Calu3 (cell line): Measurements from ENCODE around the gene BUB1B. TPM values are rescaled to one million over a fixed set of nuclear protein-coding genes. Genes with fewer than 3 reads are reported as not detected.
"Not testable (repeated sequence)": the region's sequence is repeated elsewhere in the genome, so short reads cannot be mapped to it uniquely, and the experiment has no call there.

Experiments
- Bru-seq: library from RNA; stranded (reverse); fragments of 400-500 nt; gene quantifications from one replicate; lab custom pipeline; 2021; lab: Mats Ljungman, UMichigan
- BruChase-seq, 2 experiments: library from RNA; stranded (reverse); fragments of 400-500 nt; gene quantifications; one replicate each; lab custom pipeline; 2021; lab: Mats Ljungman, UMichigan
- BruUV-seq: library from RNA; stranded (reverse); fragments of 400-500 nt; replicated peaks from 2 replicates; lab custom pipeline; 2021; lab: Mats Ljungman, UMichigan
- CTCF ChIA-PET: fragments of 300-600 bp; sonication (Branson Sonifier 250); formaldehyde crosslinking; loops from one replicate; lab custom pipeline; 2022; ENCODE audit warnings: antibody characterized with exemption; lab: Charles Lee
- DNase-seq: peaks from one replicate; pipeline ENCODE4 v3.0.0; 2022
- H3K27ac Mint-ChIP-seq: one replicate; pipeline ENCODE4 v1.8.0; 2022; ENCODE audit warnings: mixed read lengths; ENCODE audit not compliant: unreplicated experiment
- H3K27me3 Mint-ChIP-seq: one replicate; pipeline ENCODE4 v1.8.0; 2022; ENCODE audit warnings: mixed read lengths; ENCODE audit not compliant: unreplicated experiment
- H3K36me3 Mint-ChIP-seq: one replicate; pipeline ENCODE4 v1.8.0; 2022; ENCODE audit warnings: mild to moderate bottlenecking, moderate library complexity, mixed read lengths; ENCODE audit not compliant: insufficient read depth, unreplicated experiment
- H3K4me1 Mint-ChIP-seq: one replicate; pipeline ENCODE4 v1.8.0; 2022; ENCODE audit warnings: mild to moderate bottlenecking, low read depth, mixed read lengths; ENCODE audit not compliant: unreplicated experiment
- H3K4me3 Mint-ChIP-seq: one replicate; pipeline ENCODE4 v1.8.0; 2022; ENCODE audit warnings: mild to moderate bottlenecking, low read depth, moderate library complexity, mixed read lengths; ENCODE audit not compliant: unreplicated experiment
- H3K9me3 Mint-ChIP-seq: one replicate; pipeline ENCODE4 v1.8.0; 2022; ENCODE audit warnings: low read depth, mixed read lengths; ENCODE audit not compliant: unreplicated experiment
- CTCF ChIP-seq: fragments of 200-600 bp; IDR thresholded peaks from one replicate; pipeline ENCODE4 v1.8.0; 2022; ENCODE audit warnings: antibody characterized with exemption; ENCODE audit not compliant: unreplicated experiment
- intact Hi-C: fragments of 100-400 bp; cut with micrococcal nuclease; formaldehyde crosslinking; loops from one replicate; pipeline ENCODE4 v1.10.0; 2022; ENCODE audit not compliant: unreplicated experiment
- long read RNA-seq: library from polyadenylated mRNA; stranded (forward); transcript quantifications from one replicate; pipeline ENCODE4 v2.0.0, GENCODE V29; 2022
- total RNA-seq: library from RNA; stranded (reverse); gene quantifications from 2 replicates; pipeline ENCODE4 v1.2.3, GENCODE V29; 2022

Gene BUB1B
- 39.0 and 41.8 TPM in 2 replicates for total RNA-seq
- Bru-seq, nascent RNA: percentile 82 among the genes with signal in this experiment
- BruChase-seq, experiment 1, labeled RNA remaining after a 6-hour chase: percentile 78 among the genes with signal in this experiment
- BruChase-seq, experiment 2, labeled RNA remaining after a 2-hour chase: percentile 85 among the genes with signal in this experiment
- long read RNA-seq, transcript BUB1B-201 (23 exons, 3,725 nt): major isoform, 19 of 23 reads
- long read RNA-seq, partial matches to known transcripts: 0 of 23 reads
- long read RNA-seq, other reads (novel, unspliced or antisense): 4 of 23 reads

- TF ChIP-seq CTCF: no peak
- Mint-ChIP-seq H3K27me3 (no peaks in the 10 kb centered on the region), H3K36me3 (no peaks in the 10 kb centered on the region), H3K4me1 (peaks cover 2% of the 10 kb centered on the region), H3K4me3 (no peak within 1 kb of the TSS), H3K9me3 (no peaks in the 10 kb centered on the region), H3K27ac (no peak within 1 kb of the TSS)
- DNase-seq: peak; percentile 86
- BruUV-seq: TSS peak; percentile 65
- intact Hi-C loops: loop anchor here (5.0 kb wide), 2 partner anchors 54 to 114 kb away; partner anchors contain the start of gene BMF
- CTCF ChIA-PET: interaction anchor here (0.5 to 1.9 kb wide), 3 partner anchors 8 to 54 kb away, joined by 3 to 7 read pairs (median 6); no protein-coding TSS in a partner anchor
Measured at GRCh38 chr15:40160689-40161688, at the start of gene BUB1B. BUB1B (plus strand) TSS chr15:40161069; CDS start chr15:40161221, 152 bp downstream.

DNA sequence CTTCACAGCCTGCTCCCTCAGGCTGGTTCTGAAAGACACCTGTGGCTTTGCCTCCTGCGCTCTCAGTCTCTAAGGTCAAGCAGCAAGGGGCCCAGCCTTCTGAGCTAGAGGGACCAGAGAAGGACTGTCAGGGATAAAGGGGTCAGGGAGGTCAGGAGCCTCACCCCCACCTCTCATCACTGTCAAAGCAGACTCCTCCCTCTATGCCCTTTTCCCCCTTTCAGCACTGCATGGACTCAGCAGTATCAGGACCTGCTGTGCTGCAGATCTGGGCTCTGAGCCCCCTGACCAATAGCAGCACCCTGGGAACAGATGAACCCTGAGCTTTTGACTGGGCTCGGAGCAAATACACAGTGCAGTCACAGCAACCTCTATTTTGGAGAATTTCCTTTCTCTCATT, 49.0 kb upstream of the BUB1B start:
- Mint-ChIP-seq H3K27me3 (no peaks in the 10 kb centered on the region), H3K36me3 (peaks cover 15% of the 10 kb centered on the region), H3K4me1 (peaks cover 19% of the 10 kb centered on the region), H3K9me3 (no peaks in the 10 kb centered on the region), H3K4me3 (no peak overlapping the region), H3K27ac (no peak overlapping the region)
- DNase-seq: no peak
- TF ChIP-seq CTCF: no peak
- CTCF ChIA-PET: no interaction called here
- BruUV-seq: no TSS peak
- intact Hi-C loops: no loop called here

- Mint-ChIP-seq H3K27ac (no peak overlapping the region), H3K9me3 (no peaks in the 10 kb centered on the region), H3K4me1 (peaks cover 17% of the 10 kb centered on the region), H3K4me3 (no peak overlapping the region), H3K27me3 (no peaks in the 10 kb centered on the region), H3K36me3 (peaks cover 15% of the 10 kb centered on the region)
- CTCF ChIA-PET: interaction anchor here (0.5 kb wide), 1 partner anchor 35 kb away, joined by 4 read pairs; no protein-coding TSS in a partner anchor
- DNase-seq: no peak
- intact Hi-C loops: no loop called here
- no peak for TF ChIP-seq CTCF
- BruUV-seq: no TSS peak
Measured at GRCh38 chr15:40112789-40113188, 48.1 kb upstream of the BUB1B start.

- Mint-ChIP-seq H3K27ac (no peak overlapping the region), H3K4me1 (peaks cover 17% of the 10 kb centered on the region), H3K27me3 (no peaks in the 10 kb centered on the region), H3K36me3 (peaks cover under 1% of the 10 kb centered on the region), H3K9me3 (no peaks in the 10 kb centered on the region), H3K4me3 (no peak overlapping the region)
- intact Hi-C loops: no loop called here
- TF ChIP-seq CTCF: no peak
- CTCF ChIA-PET: no interaction called here
- BruUV-seq: no TSS peak
- DNase-seq: no peak
Measured at GRCh38 chr15:40114218-40114617, 46.7 kb upstream of the BUB1B start.

DNA sequence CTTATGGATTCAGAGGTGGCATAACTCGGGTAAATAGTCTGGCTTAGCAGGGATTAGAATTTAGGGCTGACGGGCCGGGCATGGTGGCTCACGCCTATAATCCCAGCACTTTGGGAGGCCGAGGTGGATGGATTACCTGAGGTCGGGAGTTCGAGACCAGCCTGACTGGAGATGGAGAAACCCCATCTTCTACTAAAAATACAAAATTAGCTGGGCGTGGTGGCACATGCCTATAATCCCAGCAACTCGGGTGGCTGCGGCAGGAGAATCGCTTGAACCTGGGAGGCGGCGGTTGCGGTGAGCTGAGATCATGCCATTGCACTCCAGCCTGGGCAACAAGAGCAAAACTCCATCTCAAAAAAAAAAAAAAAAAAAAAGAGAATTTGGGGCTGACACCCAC, 45.8 kb upstream of the BUB1B start:
- H3K27me3 Mint-ChIP-seq, H3K27ac Mint-ChIP-seq, H3K4me3 Mint-ChIP-seq, H3K9me3 Mint-ChIP-seq, intact Hi-C loops, DNase-seq, BruUV-seq, H3K36me3 Mint-ChIP-seq: not testable (repeated sequence)
- CTCF ChIA-PET: interaction anchor here (1.5 kb wide), 1 partner anchor 8 kb away, joined by 3 read pairs; no protein-coding TSS in a partner anchor
- peaks cover 17% of the 10 kb centered on the region for H3K4me1 Mint-ChIP-seq
